DND-41 (cell line): ENCODE measurements around the gene PFKFB3.

Source experiments
- ATAC-seq: fragments of 200-7000 bp; cut with Tn5 transposase; 3 replicates; pipeline ENCODE4 v1.9.1; 2021; ENCODE audit warnings: low read depth; ENCODE audit not compliant: insufficient read depth
- DNase-seq: peaks from one replicate; pipeline ENCODE4 v3.0.0-alpha.2; 2020
- H2AFZ ChIP-seq: 2 replicates; pipeline ENCODE4 v1.6.0; 2012; ENCODE audit warnings: low read depth, low read length
- H3K27ac ChIP-seq: 2 replicates; pipeline ENCODE4 v1.5.1; 2012; ENCODE audit warnings: low read length, inconsistent platforms
- H3K27me3 ChIP-seq: fragments of 200-600 bp; sonication (generic); 2 replicates; pipeline ENCODE4 v1.6.0; 2012; ENCODE audit warnings: low read length, mild to moderate bottlenecking, inconsistent platforms; ENCODE audit not compliant: insufficient read depth, poor library complexity
- H3K36me3 ChIP-seq: 2 replicates; pipeline ENCODE4 v1.5.1; 2012; ENCODE audit warnings: low read length, inconsistent platforms; ENCODE audit not compliant: insufficient read depth
- H3K4me1 ChIP-seq: 2 replicates; pipeline ENCODE4 v1.5.1; 2012; ENCODE audit warnings: mild to moderate bottlenecking, low read length; ENCODE audit not compliant: insufficient read depth
- H3K4me2 ChIP-seq: 2 replicates; pipeline ENCODE4 v1.6.0; 2012; ENCODE audit warnings: mild to moderate bottlenecking, moderate library complexity, low read length, inconsistent platforms; ENCODE audit not compliant: insufficient read depth
- H3K4me3 ChIP-seq, 2 experiments: fragments of 200-600 bp in 1 of 2; shearing (Covaris generic) in 1 of 2; 2 replicates each; pipeline ENCODE4 v1.5.1; 2012 to 2016; ENCODE audit warnings: inconsistent platforms in 2 of 2, low read length in 2 of 2, mild to moderate bottlenecking in 2 of 2, low read depth in 1 of 2, moderate library complexity in 1 of 2
- H3K79me2 ChIP-seq: 2 replicates; pipeline ENCODE4 v1.6.0; 2012; ENCODE audit warnings: low read length, inconsistent platforms; ENCODE audit not compliant: insufficient read depth
- H3K9ac ChIP-seq: 2 replicates; pipeline ENCODE4 v1.6.0; 2012; ENCODE audit warnings: low read depth, mild to moderate bottlenecking, inconsistent platforms, low read length, moderate library complexity
- H3K9me3 ChIP-seq: 2 replicates; pipeline ENCODE4 v1.5.1; 2012; ENCODE audit warnings: low read length, moderate library complexity, mild to moderate bottlenecking, inconsistent platforms; ENCODE audit not compliant: insufficient read depth, severe bottlenecking
- H4K20me1 ChIP-seq: 2 replicates; pipeline ENCODE4 v1.6.0; 2012; ENCODE audit warnings: low read length; ENCODE audit not compliant: insufficient read depth
- EZH2 ChIP-seq: IDR thresholded peaks from 3 replicates; pipeline ENCODE4 v1.6.1; 2012; ENCODE audit warnings: borderline replicate concordance, low read depth, mild to moderate bottlenecking, moderate library complexity, low read length, inconsistent platforms; ENCODE audit not compliant: severe bottlenecking
- TF ChIP-seq, protein P1 (sequence below): IDR thresholded peaks from 2 replicates; pipeline ENCODE4 v1.5.1; 2012; ENCODE audit warnings: borderline replicate concordance, low read length, moderate library complexity, mild to moderate bottlenecking; ENCODE audit not compliant: poor library complexity, severe bottlenecking; ENCODE audit errors: extremely low read depth

Gene PFKFB3

DNA sequence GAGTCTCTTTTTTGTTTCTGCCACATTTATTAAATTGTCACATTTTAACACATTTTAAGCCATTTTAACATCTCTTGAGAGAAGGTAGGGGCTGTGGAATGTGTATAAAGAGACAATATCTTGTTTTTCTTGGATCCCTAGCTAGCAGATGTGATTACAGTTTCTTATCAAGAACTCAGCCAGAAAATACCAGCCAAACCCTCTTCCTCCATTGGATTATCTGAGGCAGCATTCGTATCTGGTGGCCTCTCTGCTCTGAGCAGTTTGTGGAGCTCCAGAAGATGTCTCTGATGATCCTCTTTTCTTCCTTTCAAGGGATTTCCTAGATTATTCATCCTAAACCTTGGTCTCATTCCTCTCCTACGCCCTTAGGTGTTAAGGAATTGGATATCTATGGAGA is 35.3 kb upstream of the PFKFB3 start:
- H3K4me3 ChIP-seq: no peak overlapping the region
- H3K4me2 ChIP-seq: no peak overlapping the region
- no peaks in the 10 kb centered on the region for H3K9me3 ChIP-seq
- peaks cover 91% of the 10 kb centered on the region for H3K79me2 ChIP-seq
- peaks cover 60% of the 10 kb centered on the region for H4K20me1 ChIP-seq
- ATAC-seq (no peak), DNase-seq (no peak)
- no peak overlapping the region for H2AFZ ChIP-seq
- TF ChIP-seq, protein P1, sequence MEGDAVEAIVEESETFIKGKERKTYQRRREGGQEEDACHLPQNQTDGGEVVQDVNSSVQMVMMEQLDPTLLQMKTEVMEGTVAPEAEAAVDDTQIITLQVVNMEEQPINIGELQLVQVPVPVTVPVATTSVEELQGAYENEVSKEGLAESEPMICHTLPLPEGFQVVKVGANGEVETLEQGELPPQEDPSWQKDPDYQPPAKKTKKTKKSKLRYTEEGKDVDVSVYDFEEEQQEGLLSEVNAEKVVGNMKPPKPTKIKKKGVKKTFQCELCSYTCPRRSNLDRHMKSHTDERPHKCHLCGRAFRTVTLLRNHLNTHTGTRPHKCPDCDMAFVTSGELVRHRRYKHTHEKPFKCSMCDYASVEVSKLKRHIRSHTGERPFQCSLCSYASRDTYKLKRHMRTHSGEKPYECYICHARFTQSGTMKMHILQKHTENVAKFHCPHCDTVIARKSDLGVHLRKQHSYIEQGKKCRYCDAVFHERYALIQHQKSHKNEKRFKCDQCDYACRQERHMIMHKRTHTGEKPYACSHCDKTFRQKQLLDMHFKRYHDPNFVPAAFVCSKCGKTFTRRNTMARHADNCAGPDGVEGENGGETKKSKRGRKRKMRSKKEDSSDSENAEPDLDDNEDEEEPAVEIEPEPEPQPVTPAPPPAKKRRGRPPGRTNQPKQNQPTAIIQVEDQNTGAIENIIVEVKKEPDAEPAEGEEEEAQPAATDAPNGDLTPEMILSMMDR: no peak
- TF ChIP-seq EZH2: no peak
- H3K27me3 ChIP-seq: no peaks in the 10 kb centered on the region
- H3K9ac ChIP-seq: no peak overlapping the region
- H3K4me1 ChIP-seq: peaks cover 68% of the 10 kb centered on the region
- no peak overlapping the region; the same call in 1 of the 2 replicates for H3K27ac ChIP-seq
- peaks cover 30% of the 10 kb centered on the region for H3K36me3 ChIP-seq

DNA sequence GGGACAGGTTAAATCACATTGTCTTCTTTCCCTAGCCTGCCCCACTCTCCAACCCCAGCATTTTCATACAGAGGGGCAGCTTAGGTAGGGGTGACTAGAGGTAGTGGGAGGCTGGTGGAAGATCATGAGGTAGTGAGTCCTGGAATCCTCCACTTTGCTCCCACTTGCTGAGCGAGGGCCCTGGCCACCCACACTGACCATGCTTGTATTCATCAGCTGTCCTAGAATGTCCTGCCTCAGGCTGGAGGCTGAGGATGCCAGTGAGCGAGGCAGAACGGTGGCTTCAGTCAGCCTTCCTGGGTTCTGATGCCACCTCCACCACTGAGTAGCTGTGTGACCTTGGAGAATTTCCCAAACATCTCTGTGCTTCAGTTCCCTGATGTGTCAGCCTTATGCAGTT is 34.6 kb upstream of the PFKFB3 start:
- no peak overlapping the region for H3K4me3 ChIP-seq
- TF ChIP-seq EZH2: no peak
- TF ChIP-seq, protein P1: no peak
- no peaks in the 10 kb centered on the region for H3K27me3 ChIP-seq
- peaks cover 61% of the 10 kb centered on the region for H3K4me1 ChIP-seq
- H3K9me3 ChIP-seq: no peaks in the 10 kb centered on the region
- peaks cover 67% of the 10 kb centered on the region for H4K20me1 ChIP-seq
- H2AFZ ChIP-seq: no peak overlapping the region
- peaks cover 30% of the 10 kb centered on the region for H3K36me3 ChIP-seq
- ATAC-seq: no peak
- H3K9ac ChIP-seq: no peak overlapping the region
- H3K79me2 ChIP-seq: peaks cover 92% of the 10 kb centered on the region
- no peak overlapping the region for H3K27ac ChIP-seq
- DNase-seq: no peak
- H3K4me2 ChIP-seq: no peak overlapping the region

DNA sequence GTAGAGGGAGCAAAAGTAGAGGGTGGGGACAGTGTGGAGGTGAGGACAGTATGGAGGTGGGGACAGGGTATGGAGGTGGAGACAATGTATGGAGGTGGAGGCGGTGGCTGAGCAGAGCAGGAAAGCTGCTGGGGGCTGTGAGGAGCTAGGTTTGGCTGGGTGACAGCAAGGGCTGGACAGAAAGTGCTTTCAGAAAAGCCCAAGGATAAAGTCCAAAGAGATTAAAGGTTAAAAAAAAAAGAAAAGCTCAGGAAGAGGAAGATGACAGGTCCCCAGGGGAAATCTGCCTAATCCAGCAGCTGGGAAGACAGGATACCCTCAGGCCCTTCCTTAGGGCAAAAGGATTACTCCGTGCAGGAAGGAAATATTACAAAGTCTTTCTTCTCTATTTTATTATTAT is 32.1 kb upstream of the PFKFB3 start:
- no peak overlapping the region for H3K4me2 ChIP-seq
- no peak overlapping the region for H3K27ac ChIP-seq
- H3K9me3 ChIP-seq: no peaks in the 10 kb centered on the region
- no peak overlapping the region for H2AFZ ChIP-seq
- peaks cover 43% of the 10 kb centered on the region for H3K4me1 ChIP-seq
- H3K79me2 ChIP-seq: peaks cover 92% of the 10 kb centered on the region
- peaks cover 21% of the 10 kb centered on the region for H3K36me3 ChIP-seq
- DNase-seq (no peak), ATAC-seq (no peak)
- no peak overlapping the region for H3K9ac ChIP-seq
- no peaks in the 10 kb centered on the region for H3K27me3 ChIP-seq
- peaks cover 78% of the 10 kb centered on the region for H4K20me1 ChIP-seq
- H3K4me3 ChIP-seq: no peak overlapping the region
- TF ChIP-seq EZH2: no peak
- TF ChIP-seq, protein P1: no peak
